PFSK-1 (cell line): ENCODE measurements around the gene RRP1.

Experiments
- POLR2AphosphoS5 ChIP-seq: IDR thresholded peaks from 2 replicates; pipeline ENCODE4 v1.6.1; 2012; ENCODE audit warnings: low read depth, mild to moderate bottlenecking, control low read depth, low read length, moderate library complexity
- TAF1 ChIP-seq: IDR thresholded peaks from 2 replicates; pipeline ENCODE4 v1.6.1; 2012; ENCODE audit warnings: low read length, control low read depth, borderline replicate concordance; ENCODE audit not compliant: insufficient read depth
- TF ChIP-seq, protein P1 (sequence below), 2 experiments: IDR thresholded peaks; 2 replicates each; pipeline versions ENCODE4 v1.6.1 to v1.8.0; 2011 to 2012; ENCODE audit warnings: low read depth in 2 of 2, low read length in 2 of 2, control low read depth in 1 of 2, inconsistent platforms in 1 of 2, mild to moderate bottlenecking in 1 of 2, moderate library complexity in 1 of 2; ENCODE audit not compliant: insufficient read depth in 1 of 2

DNA sequence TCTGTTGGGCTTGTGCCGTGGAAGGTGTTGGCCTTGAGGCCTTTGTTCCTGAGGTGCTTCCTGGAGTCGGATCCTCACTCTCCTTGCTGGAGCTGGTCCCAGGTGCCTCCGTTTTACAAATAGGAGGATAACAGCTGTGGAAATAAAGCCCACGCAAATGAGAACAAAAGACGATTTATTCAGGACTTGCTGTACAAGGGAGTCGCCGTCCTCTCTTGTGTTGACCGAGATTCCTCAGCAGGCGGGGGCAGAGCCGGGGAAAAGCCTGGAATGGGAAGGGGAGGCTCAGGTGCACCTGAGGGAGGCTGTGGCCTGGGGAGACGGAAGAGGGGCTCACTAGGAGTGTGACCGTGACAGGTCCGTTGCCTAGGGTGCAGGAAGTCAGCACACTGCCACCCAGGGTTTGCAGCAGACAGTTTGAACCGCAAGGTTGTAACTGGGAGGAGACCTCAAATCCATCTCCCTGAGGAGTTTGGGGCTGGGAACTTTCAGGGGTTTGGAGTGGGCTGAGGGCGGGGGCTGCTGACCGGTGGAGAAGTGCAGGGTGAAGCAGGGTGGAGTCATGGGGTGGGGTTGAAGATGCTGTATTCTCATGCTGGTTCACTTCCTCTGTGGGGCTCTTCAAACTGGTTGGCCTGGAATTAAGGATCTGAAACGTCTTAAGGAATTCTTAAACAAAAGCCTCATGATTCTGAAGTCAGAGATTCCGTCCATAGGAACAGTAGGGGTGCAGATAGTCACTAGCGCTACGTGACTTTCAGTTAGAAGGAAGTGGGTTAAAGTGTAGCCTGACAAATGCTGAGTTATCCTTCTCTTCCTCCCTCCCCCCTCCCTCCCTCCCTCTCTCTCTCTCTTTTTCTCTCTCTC lies 10.7 kb upstream of the RRP1 start:
- TF ChIP-seq POLR2AphosphoS5 (no peak), TAF1 (no peak)
- TF ChIP-seq, protein P1, sequence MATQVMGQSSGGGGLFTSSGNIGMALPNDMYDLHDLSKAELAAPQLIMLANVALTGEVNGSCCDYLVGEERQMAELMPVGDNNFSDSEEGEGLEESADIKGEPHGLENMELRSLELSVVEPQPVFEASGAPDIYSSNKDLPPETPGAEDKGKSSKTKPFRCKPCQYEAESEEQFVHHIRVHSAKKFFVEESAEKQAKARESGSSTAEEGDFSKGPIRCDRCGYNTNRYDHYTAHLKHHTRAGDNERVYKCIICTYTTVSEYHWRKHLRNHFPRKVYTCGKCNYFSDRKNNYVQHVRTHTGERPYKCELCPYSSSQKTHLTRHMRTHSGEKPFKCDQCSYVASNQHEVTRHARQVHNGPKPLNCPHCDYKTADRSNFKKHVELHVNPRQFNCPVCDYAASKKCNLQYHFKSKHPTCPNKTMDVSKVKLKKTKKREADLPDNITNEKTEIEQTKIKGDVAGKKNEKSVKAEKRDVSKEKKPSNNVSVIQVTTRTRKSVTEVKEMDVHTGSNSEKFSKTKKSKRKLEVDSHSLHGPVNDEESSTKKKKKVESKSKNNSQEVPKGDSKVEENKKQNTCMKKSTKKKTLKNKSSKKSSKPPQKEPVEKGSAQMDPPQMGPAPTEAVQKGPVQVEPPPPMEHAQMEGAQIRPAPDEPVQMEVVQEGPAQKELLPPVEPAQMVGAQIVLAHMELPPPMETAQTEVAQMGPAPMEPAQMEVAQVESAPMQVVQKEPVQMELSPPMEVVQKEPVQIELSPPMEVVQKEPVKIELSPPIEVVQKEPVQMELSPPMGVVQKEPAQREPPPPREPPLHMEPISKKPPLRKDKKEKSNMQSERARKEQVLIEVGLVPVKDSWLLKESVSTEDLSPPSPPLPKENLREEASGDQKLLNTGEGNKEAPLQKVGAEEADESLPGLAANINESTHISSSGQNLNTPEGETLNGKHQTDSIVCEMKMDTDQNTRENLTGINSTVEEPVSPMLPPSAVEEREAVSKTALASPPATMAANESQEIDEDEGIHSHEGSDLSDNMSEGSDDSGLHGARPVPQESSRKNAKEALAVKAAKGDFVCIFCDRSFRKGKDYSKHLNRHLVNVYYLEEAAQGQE (IDR thresholded peaks at IDR 0.05; ENCODE audit: insufficient read depth in 1 of 2, low read depth in 2 of 2, low read length in 2 of 2) = no peak
